PC-3 (cell line): ENCODE data around the gene LY6G5C. TPM values are rescaled to one million over a fixed set of nuclear protein-coding genes. Genes with fewer than 3 reads are reported as not detected.

Experiments used
- ATAC-seq: fragments of 200-7000 bp; cut with Tn5 transposase; 2 replicates; pipeline ENCODE4 v1.9.1; 2020; ENCODE audit warnings: mild to moderate bottlenecking, moderate library complexity
- BruUV-seq: library from RNA; stranded (reverse); fragments of 400-500 nt; replicated peaks from 2 replicates; lab custom pipeline; 2021; lab: Mats Ljungman, UMichigan
- CTCF ChIA-PET: fragments of 300-600 bp; sonication (Branson Sonifier 250); formaldehyde crosslinking; loops from one replicate; lab custom pipeline; 2022; ENCODE audit warnings: antibody characterized with exemption; lab: Charles Lee
- POLR2A ChIA-PET: fragments of 300-600 bp; sonication (Branson Sonifier 250); formaldehyde crosslinking; loops from one replicate; lab custom pipeline; 2022; ENCODE audit warnings: antibody characterized with exemption; ENCODE audit not compliant: unreplicated experiment; lab: Charles Lee
- DNase-seq: peaks from one replicate; pipeline ENCODE4 v3.0.0-alpha.2; 2015
- H2AFZ ChIP-seq: fragments of 300-600 bp; sonication (generic); 2 replicates; pipeline ENCODE4 v1.6.0; 2016; ENCODE audit warnings: antibody characterized with exemption, low read length
- H3F3A ChIP-seq: fragments of 300-600 bp; sonication (generic); one replicate; pipeline ENCODE4 v1.6.0; 2017; ENCODE audit warnings: antibody characterized with exemption, low read length, control low read depth, mild to moderate bottlenecking; ENCODE audit not compliant: unreplicated experiment
- H3K27ac ChIP-seq: fragments of 300-600 bp; sonication (generic); 2 replicates; pipeline ENCODE4 v1.5.1; 2016; ENCODE audit warnings: mild to moderate bottlenecking, low read length
- H3K27me3 ChIP-seq: fragments of 300-600 bp; sonication (generic); 2 replicates; pipeline ENCODE4 v1.6.1; 2016; ENCODE audit warnings: low read length, mixed read lengths
- H3K36me3 ChIP-seq: fragments of 300-600 bp; sonication (generic); 2 replicates; pipeline ENCODE4 v1.6.1; 2016; ENCODE audit warnings: low read depth, mixed run types, low read length, mixed read lengths
- H3K4me1 ChIP-seq: fragments of 300-600 bp; sonication (generic); 2 replicates; pipeline ENCODE4 v1.5.1; 2016; ENCODE audit warnings: low read length; ENCODE audit not compliant: insufficient read depth
- H3K4me2 ChIP-seq: fragments of 300-600 bp; sonication (generic); 2 replicates; pipeline ENCODE4 v1.6.0; 2016; ENCODE audit warnings: low read length
- H3K4me3 ChIP-seq: fragments of 300-600 bp; sonication (generic); 2 replicates; pipeline ENCODE4 v1.5.1; 2016; ENCODE audit warnings: mild to moderate bottlenecking, low read length, mixed read lengths
- H3K79me2 ChIP-seq: fragments of 300-600 bp; sonication (generic); 2 replicates; pipeline ENCODE4 v1.6.1; 2017; ENCODE audit warnings: low read length, mixed read lengths
- H3K9ac ChIP-seq: fragments of 300-600 bp; sonication (generic); 2 replicates; pipeline ENCODE4 v1.6.0; 2016; ENCODE audit warnings: mild to moderate bottlenecking, low read length
- H3K9me2 ChIP-seq: fragments of 300-600 bp; sonication (generic); replicated peaks from 2 replicates; pipeline ENCODE4 v1.6.1; 2016; ENCODE audit warnings: mixed run types, low read length, mixed read lengths
- H3K9me3 ChIP-seq: fragments of 300-600 bp; sonication (generic); 2 replicates; pipeline ENCODE4 v1.6.1; 2016; ENCODE audit warnings: low read length, mixed read lengths
- H4K20me1 ChIP-seq: fragments of 300-600 bp; sonication (generic); 2 replicates; pipeline ENCODE4 v1.6.1; 2016; ENCODE audit warnings: low read length, mixed read lengths
- CTCF ChIP-seq: fragments of 300-600 bp; sonication (generic); conservative IDR thresholded peaks from 2 replicates; pipeline ENCODE4 v1.5.1; 2017; ENCODE audit warnings: antibody characterized with exemption, low read depth, mild to moderate bottlenecking, low read length
- EZH2 ChIP-seq: fragments of 300-600 bp; sonication (generic); IDR thresholded peaks from one replicate; pipeline ENCODE4 v1.6.1; 2017; ENCODE audit warnings: antibody characterized with exemption, mild to moderate bottlenecking, low read length; ENCODE audit not compliant: unreplicated experiment
- EZH2phosphoT487 ChIP-seq: fragments of 300-600 bp; sonication (generic); IDR thresholded peaks from 2 replicates; pipeline ENCODE4 v1.6.1; 2018; ENCODE audit warnings: mild to moderate bottlenecking, antibody characterized with exemption, low read length, borderline replicate concordance
- intact Hi-C: fragments of 100-400 bp; cut with micrococcal nuclease; formaldehyde crosslinking; loops from 2 replicates; pipeline ENCODE4 v1.9.0; 2023
- total RNA-seq: library from RNA; depleted of rRNA; stranded (reverse); fragments of >200 nt; gene quantifications from 2 replicates; pipeline ENCODE4 v1.2.3, GENCODE V29; 2014

The LY6G5C gene
- total RNA-seq, 1 experiment from 2014 or later: 1.8 TPM

- CTCF ChIA-PET: interaction anchor here (0.6 kb wide), 1 partner anchor 1178 kb away, joined by 3 read pairs; the partner anchor contains the start of gene TAP2
- no peaks in the 10 kb centered on the region for H3K9me3 ChIP-seq
- peak within 1 kb of the TSS; percentile 92 for H3K4me3 ChIP-seq
- intact Hi-C loops: no loop called here
- POLR2A ChIA-PET: interaction anchor here (0.7 kb wide), 2 partner anchors 158 to 1184 kb away, joined by 3 to 7 read pairs; no protein-coding TSS in a partner anchor
- peak within 1 kb of the TSS; percentile 99 for H3K4me2 ChIP-seq
- H3K9me2 ChIP-seq: no peaks in the 10 kb centered on the region
- peaks cover 52% of the 10 kb centered on the region for H3K4me1 ChIP-seq
- peak within 1 kb of the TSS; percentile 28 for H3K27ac ChIP-seq
- BruUV-seq: TSS peak; percentile 13
- ATAC-seq (peak; percentile 84), DNase-seq (peak; percentile 78)
- no peak for TF ChIP-seq EZH2phosphoT487
- no peak for TF ChIP-seq CTCF
- no peak for TF ChIP-seq EZH2
- H3K27me3 ChIP-seq: no peaks in the 10 kb centered on the region
- H3K36me3 ChIP-seq: peaks cover 5% of the 10 kb centered on the region
- peaks cover 51% of the 10 kb centered on the region for H3K79me2 ChIP-seq
- H4K20me1 ChIP-seq: peaks cover 4% of the 10 kb centered on the region; the same call in 1 of the 2 replicates
- no peaks in the 10 kb centered on the region for H3F3A ChIP-seq
- H3K9ac ChIP-seq: peak within 1 kb of the TSS; percentile 85
- peak within 1 kb of the TSS; percentile 78 for H2AFZ ChIP-seq
Measured at GRCh38 chr6:31660381-31661261, 20.2 kb downstream of the LY6G5C start, which contains the start of gene C6orf47. C6orf47 (minus strand) TSS chr6:31660778; CDS start chr6:31659947, 831 bp downstream.

GRCh38 chr6:31659649-31660380 is 21.1 kb downstream of the LY6G5C start:
- no peaks in the 10 kb centered on the region for H3K27me3 ChIP-seq
- BruUV-seq: TSS peak; percentile 43
- ChIA-PET POLR2A (interaction anchor here (0.7 kb wide), 1 partner anchor 1185 kb away, joined by 3 read pairs; no protein-coding TSS in a partner anchor), CTCF (no interaction called here)
- peaks cover 51% of the 10 kb centered on the region for H3K79me2 ChIP-seq
- peaks cover 52% of the 10 kb centered on the region for H3K4me1 ChIP-seq
- H3K4me3 ChIP-seq: peak overlapping the region; percentile 92
- H3F3A ChIP-seq: no peaks in the 10 kb centered on the region
- ATAC-seq: peak; percentile 20
- peak overlapping the region; percentile 85 for H3K9ac ChIP-seq
- no peak for TF ChIP-seq EZH2
- TF ChIP-seq EZH2phosphoT487: no peak
- TF ChIP-seq CTCF: no peak
- H3K9me3 ChIP-seq: no peaks in the 10 kb centered on the region
- peak; percentile 42 for DNase-seq
- H3K9me2 ChIP-seq: no peaks in the 10 kb centered on the region
- peaks cover 5% of the 10 kb centered on the region for H3K36me3 ChIP-seq
- H3K27ac ChIP-seq: peak overlapping the region; percentile 28
- H2AFZ ChIP-seq: peak overlapping the region; percentile 78
- H4K20me1 ChIP-seq: peaks cover 4% of the 10 kb centered on the region; the same call in 1 of the 2 replicates
- peak overlapping the region; percentile 99 for H3K4me2 ChIP-seq
- intact Hi-C loops: no loop called here
